Neural progenitor cell (in vitro differentiated cells): Measurements from ENCODE around the gene SCARF2.

Experiments
- EZH2 ChIP-seq: fragments of 200-600 bp; sonication (generic); IDR thresholded peaks from 2 replicates; pipeline ENCODE4 v1.6.1; 2017; ENCODE audit warnings: antibody characterized with exemption, mild to moderate bottlenecking, moderate library complexity
- EZH2phosphoT487 ChIP-seq: fragments of 200-600 bp; sonication (generic); IDR thresholded peaks from 2 replicates; pipeline ENCODE4 v1.6.1; 2017; ENCODE audit warnings: antibody characterized with exemption
- TF ChIP-seq, protein P1 (sequence below): fragments of 200-600 bp; sonication (generic); IDR thresholded peaks from 2 replicates; pipeline ENCODE4 v1.5.1; 2017; ENCODE audit warnings: antibody characterized with exemption, mild to moderate bottlenecking

DNA sequence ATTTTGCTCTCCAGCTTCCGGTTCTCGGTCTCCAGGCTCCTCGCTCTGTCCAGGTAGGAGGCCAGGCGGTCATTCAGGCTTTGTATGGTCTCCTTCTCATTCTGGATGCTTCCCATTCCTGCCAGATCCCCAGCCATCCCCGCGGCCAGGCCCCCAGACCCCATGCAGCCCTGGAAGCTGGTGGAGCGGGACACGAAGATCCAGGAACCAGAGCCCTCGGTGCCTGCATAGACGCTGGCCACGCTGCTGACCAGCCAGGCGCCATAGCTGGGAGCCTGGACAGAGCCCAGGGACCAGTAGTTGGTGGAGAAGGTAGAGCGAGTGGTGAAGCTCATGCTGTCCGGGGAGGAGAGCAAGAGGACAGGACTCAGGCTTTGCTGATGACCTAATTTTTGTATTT, 46.1 kb upstream of the SCARF2 start:
- TF ChIP-seq, protein P1, sequence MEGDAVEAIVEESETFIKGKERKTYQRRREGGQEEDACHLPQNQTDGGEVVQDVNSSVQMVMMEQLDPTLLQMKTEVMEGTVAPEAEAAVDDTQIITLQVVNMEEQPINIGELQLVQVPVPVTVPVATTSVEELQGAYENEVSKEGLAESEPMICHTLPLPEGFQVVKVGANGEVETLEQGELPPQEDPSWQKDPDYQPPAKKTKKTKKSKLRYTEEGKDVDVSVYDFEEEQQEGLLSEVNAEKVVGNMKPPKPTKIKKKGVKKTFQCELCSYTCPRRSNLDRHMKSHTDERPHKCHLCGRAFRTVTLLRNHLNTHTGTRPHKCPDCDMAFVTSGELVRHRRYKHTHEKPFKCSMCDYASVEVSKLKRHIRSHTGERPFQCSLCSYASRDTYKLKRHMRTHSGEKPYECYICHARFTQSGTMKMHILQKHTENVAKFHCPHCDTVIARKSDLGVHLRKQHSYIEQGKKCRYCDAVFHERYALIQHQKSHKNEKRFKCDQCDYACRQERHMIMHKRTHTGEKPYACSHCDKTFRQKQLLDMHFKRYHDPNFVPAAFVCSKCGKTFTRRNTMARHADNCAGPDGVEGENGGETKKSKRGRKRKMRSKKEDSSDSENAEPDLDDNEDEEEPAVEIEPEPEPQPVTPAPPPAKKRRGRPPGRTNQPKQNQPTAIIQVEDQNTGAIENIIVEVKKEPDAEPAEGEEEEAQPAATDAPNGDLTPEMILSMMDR, result no peak
- no peak for TF ChIP-seq EZH2
- no peak for TF ChIP-seq EZH2phosphoT487
